MCF 10A (cell line): Measurements from ENCODE around the gene SMIM35. TPM values are rescaled to one million over a fixed set of nuclear protein-coding genes. Genes with fewer than 3 reads are reported as not detected.

Source experiments
- BruUV-seq: library from RNA; stranded (reverse); fragments of 400-500 nt; replicated peaks from 2 replicates; lab custom pipeline; 2021; lab: Mats Ljungman, UMichigan
- CTCF ChIA-PET: fragments of 300-600 bp; sonication (Branson Sonifier 250); formaldehyde crosslinking; extraction: SDS; loops from one replicate; lab custom pipeline; 2021; ENCODE audit warnings: antibody characterized with exemption, inconsistent platforms; lab: Yijun Ruan, JAX
- POLR2A ChIA-PET: fragments of 300-600, 350-650 bp; sonication (Branson Sonifier 250); formaldehyde crosslinking; extraction: SDS; loops from one replicate; lab custom pipeline; 2020; ENCODE audit warnings: antibody characterized with exemption, inconsistent platforms; lab: Yijun Ruan, JAX
- DNase-seq: peaks from one replicate; pipeline ENCODE4 v3.0.0-alpha.2; 2018; ENCODE audit not compliant: unreplicated experiment
- H3K27ac Mint-ChIP-seq: one replicate; pipeline ENCODE4 v1.8.0; 2022; ENCODE audit warnings: mild to moderate bottlenecking, low read depth, mixed read lengths; ENCODE audit not compliant: unreplicated experiment
- H3K27me3 Mint-ChIP-seq: one replicate; pipeline ENCODE4 v1.8.0; 2022; ENCODE audit warnings: mixed read lengths; ENCODE audit not compliant: insufficient read depth, unreplicated experiment
- H3K36me3 Mint-ChIP-seq: one replicate; pipeline ENCODE4 v1.8.0; 2022; ENCODE audit warnings: mild to moderate bottlenecking, moderate library complexity, mixed read lengths; ENCODE audit not compliant: insufficient read depth, unreplicated experiment
- H3K4me1 Mint-ChIP-seq: one replicate; pipeline ENCODE4 v1.8.0; 2022; ENCODE audit warnings: mixed read lengths; ENCODE audit not compliant: insufficient read depth, unreplicated experiment
- H3K4me3 Mint-ChIP-seq: one replicate; pipeline ENCODE4 v1.8.0; 2022; ENCODE audit warnings: mild to moderate bottlenecking, moderate library complexity, mixed read lengths; ENCODE audit not compliant: unreplicated experiment
- H3K9me3 Mint-ChIP-seq: one replicate; pipeline ENCODE4 v1.8.0; 2022; ENCODE audit warnings: mixed read lengths; ENCODE audit not compliant: unreplicated experiment
- intact Hi-C: fragments of 100-400 bp; cut with micrococcal nuclease; formaldehyde crosslinking; loops from 2 replicates; pipeline ENCODE4 v1.14.1; 2022
- total RNA-seq: library from RNA; stranded (reverse); gene quantifications from 2 replicates; pipeline ENCODE4 v1.2.3, GENCODE V29; 2022
- TF ChIP-seq, protein P1 (sequence below): fragments of 200-600 bp; IDR thresholded peaks from one replicate; pipeline ENCODE4 v1.8.0; 2022; ENCODE audit warnings: antibody characterized with exemption, mild to moderate bottlenecking; ENCODE audit not compliant: unreplicated experiment

SMIM35 gene
- total RNA-seq, 1 experiment from 2014 or later, result not detected

DNA sequence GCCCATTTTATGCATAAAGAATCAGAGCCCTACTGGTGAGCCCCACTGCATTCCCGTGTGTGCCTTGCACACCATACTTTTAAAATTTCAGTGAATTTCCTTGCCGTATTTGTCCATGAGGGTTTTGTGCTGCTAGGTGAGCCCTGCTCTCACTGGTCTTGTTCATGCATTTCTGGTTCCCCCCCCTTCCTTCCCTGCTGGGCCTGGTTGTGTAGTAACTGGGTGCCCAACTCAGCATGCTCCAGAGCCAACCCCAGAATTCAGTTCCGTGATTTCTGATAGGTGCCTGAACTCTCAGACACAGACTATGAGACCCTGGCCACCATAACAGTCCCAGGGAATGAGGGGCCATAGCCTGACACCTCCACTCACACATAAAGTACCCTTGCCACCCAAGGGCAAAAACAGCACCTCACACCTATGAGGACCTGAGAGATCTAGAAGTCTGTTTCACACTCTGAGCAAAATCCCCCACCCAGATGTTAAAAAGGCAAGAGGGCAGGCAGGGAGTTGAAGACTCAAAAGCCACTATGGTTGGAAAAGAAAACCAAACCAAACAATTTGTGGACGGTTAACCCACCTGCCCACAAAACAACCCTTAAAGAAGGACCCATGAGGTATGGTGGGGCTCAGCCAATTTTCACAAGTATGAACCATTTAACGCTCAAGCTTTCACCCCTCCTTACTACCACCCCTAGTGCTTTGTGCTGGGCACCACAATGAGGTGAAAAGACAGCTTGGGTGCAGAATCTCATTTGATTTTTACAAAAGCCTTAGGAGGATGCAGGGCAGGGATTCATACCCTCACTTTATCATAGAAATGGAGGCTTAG is 117.4 kb downstream of the SMIM35 start:
- BruUV-seq, result no TSS peak
- CTCF ChIA-PET, result interaction anchor here (1.5 kb wide), 1 partner anchor 84 kb away, joined by 5 read pairs; no protein-coding TSS in a partner anchor

GRCh38 chr11:117966908-117967307 is 119.9 kb downstream of the SMIM35 start:
- Mint-ChIP-seq H3K4me1 (no peaks in the 10 kb centered on the region), H3K9me3 (no peaks in the 10 kb centered on the region), H3K4me3 (no peak overlapping the region), H3K27me3 (peaks cover 21% of the 10 kb centered on the region), H3K27ac (no peak overlapping the region), H3K36me3 (no peaks in the 10 kb centered on the region)
- ChIA-PET CTCF (interaction anchor here (0.5 to 1.5 kb wide), 3 partner anchors 20 to 567 kb away, joined by 3 to 4 read pairs (median 3); no protein-coding TSS in a partner anchor), POLR2A (no interaction called here)
- TF ChIP-seq, protein P1, sequence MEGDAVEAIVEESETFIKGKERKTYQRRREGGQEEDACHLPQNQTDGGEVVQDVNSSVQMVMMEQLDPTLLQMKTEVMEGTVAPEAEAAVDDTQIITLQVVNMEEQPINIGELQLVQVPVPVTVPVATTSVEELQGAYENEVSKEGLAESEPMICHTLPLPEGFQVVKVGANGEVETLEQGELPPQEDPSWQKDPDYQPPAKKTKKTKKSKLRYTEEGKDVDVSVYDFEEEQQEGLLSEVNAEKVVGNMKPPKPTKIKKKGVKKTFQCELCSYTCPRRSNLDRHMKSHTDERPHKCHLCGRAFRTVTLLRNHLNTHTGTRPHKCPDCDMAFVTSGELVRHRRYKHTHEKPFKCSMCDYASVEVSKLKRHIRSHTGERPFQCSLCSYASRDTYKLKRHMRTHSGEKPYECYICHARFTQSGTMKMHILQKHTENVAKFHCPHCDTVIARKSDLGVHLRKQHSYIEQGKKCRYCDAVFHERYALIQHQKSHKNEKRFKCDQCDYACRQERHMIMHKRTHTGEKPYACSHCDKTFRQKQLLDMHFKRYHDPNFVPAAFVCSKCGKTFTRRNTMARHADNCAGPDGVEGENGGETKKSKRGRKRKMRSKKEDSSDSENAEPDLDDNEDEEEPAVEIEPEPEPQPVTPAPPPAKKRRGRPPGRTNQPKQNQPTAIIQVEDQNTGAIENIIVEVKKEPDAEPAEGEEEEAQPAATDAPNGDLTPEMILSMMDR, result no peak
- DNase-seq, result no peak
- no TSS peak for BruUV-seq
- intact Hi-C loops, result no loop called here

More for the DNA sequence above, 117.4 kb downstream of the SMIM35 start:
- Mint-ChIP-seq H3K4me3 (no peak overlapping the region), H3K36me3 (no peaks in the 10 kb centered on the region), H3K27me3 (peaks cover 13% of the 10 kb centered on the region), H3K27ac (no peak overlapping the region), H3K4me1 (no peaks in the 10 kb centered on the region), H3K9me3 (no peaks in the 10 kb centered on the region)
- TF ChIP-seq, protein P1, result no peak
- intact Hi-C loops, result no loop called here
- DNase-seq, result no peak
- POLR2A ChIA-PET, result no interaction called here

- DNase-seq, result no peak
- TF ChIP-seq, protein P1, result no peak
- H3K36me3 Mint-ChIP-seq, result no peaks in the 10 kb centered on the region
- H3K9me3 Mint-ChIP-seq, result no peaks in the 10 kb centered on the region
- ChIA-PET CTCF (no interaction called here), POLR2A (no interaction called here)
- H3K27ac Mint-ChIP-seq, result no peak overlapping the region
- intact Hi-C loops, result no loop called here
- no TSS peak for BruUV-seq
- no peak overlapping the region for H3K4me3 Mint-ChIP-seq
- peaks cover 46% of the 10 kb centered on the region for H3K27me3 Mint-ChIP-seq
- no peaks in the 10 kb centered on the region for H3K4me1 Mint-ChIP-seq
Observed at GRCh38 chr11:117962826-117963225, 123.9 kb downstream of the SMIM35 start.

GRCh38 chr11:117961896-117962295 is 124.9 kb downstream of the SMIM35 start:
- Mint-ChIP-seq H3K4me1 (no peaks in the 10 kb centered on the region), H3K36me3 (no peaks in the 10 kb centered on the region), H3K9me3 (peaks cover 7% of the 10 kb centered on the region), H3K27me3 (peaks cover 56% of the 10 kb centered on the region), H3K27ac (no peak overlapping the region), H3K4me3 (no peak overlapping the region)
- POLR2A ChIA-PET, result interaction anchor here (1.2 kb wide), 1 partner anchor 16 kb away, joined by 4 read pairs; no protein-coding TSS in a partner anchor
- TF ChIP-seq, protein P1, result no peak
- DNase-seq, result no peak
- CTCF ChIA-PET, result interaction anchor here (0.6 kb wide), 1 partner anchor 82 kb away, joined by 3 read pairs; no protein-coding TSS in a partner anchor
- no TSS peak for BruUV-seq
- intact Hi-C loops, result no loop called here
